Esophagus squamous epithelium (tissue), 5 donors: ENCODE measurements around the gene TTC16. TPM values are rescaled to one million over a fixed set of nuclear protein-coding genes. Genes with fewer than 3 reads are reported as not detected.

ENCODE experiments used
- DNase-seq: peaks from one replicate; lab custom pipeline; 2025; lab: John Stamatoyannopoulos, UW
- H3K27ac ChIP-seq, 4 donors: fragments of 200-600 bp; sonication (generic); one replicate each; pipeline ENCODE4 v1.5.1; 2016 to 2019; ENCODE audit warnings: mild to moderate bottlenecking in 1 of 4
- H3K27me3 ChIP-seq, 4 donors: fragments of 200-600 bp; sonication (generic); 1 replicate in 3 of 4; 2 replicates in 1 of 4; pipeline versions ENCODE4 v1.5.1 to v1.6.0; 2017 to 2021; ENCODE audit warnings: antibody characterized with exemption in 1 of 4
- H3K36me3 ChIP-seq, 3 donors: fragments of 200-600 bp; sonication (generic); one replicate each; pipeline ENCODE4 v1.5.1; 2016 to 2019
- H3K4me1 ChIP-seq, 3 donors: fragments of 200-600 bp; sonication (generic); one replicate each; pipeline ENCODE4 v1.5.1; 2017 to 2019
- H3K4me3 ChIP-seq, 4 donors: fragments of 200-600 bp; sonication (generic); 1 replicate in 3 of 4; 2 replicates in 1 of 4; pipeline ENCODE4 v1.5.1; 2016 to 2019; ENCODE audit warnings: mild to moderate bottlenecking in 2 of 4, moderate library complexity in 1 of 4
- H3K9me3 ChIP-seq, 3 donors: fragments of 200-600 bp; sonication (generic); one replicate each; pipeline ENCODE4 v1.5.1; 2016 to 2019
- POLR2A ChIP-seq, 4 donors: fragments of 450-650 bp; IDR thresholded peaks; one replicate each; pipeline ENCODE4 v1.6.1; 2017; ENCODE audit warnings: antibody characterized with exemption in 4 of 4, mild to moderate bottlenecking in 4 of 4, moderate library complexity in 3 of 4
- WGBS, 2 donors: methylation state at CpG; one replicate each; pipeline ENCODE4 v1.1.5; 2018; 5-methylcytosine and 5-hydroxymethylcytosine counted together
- intact Hi-C: fragments of 100-400 bp; cut with DNase I; formaldehyde crosslinking; loops from one replicate; pipeline ENCODE4 v1.15.0; 2022
- total RNA-seq, 4 donors: library from RNA; depleted of rRNA; stranded (reverse); fragments of >200 nt; gene quantifications; one replicate each; pipeline ENCODE4 v1.1.0, GENCODE V29; 2016
- TF ChIP-seq, protein P1 (sequence below), 6 experiments: fragments of 450-650 bp in 4 of 6; fragments of 200-600 bp in 2 of 6; sonication (generic) in 2 of 6; IDR thresholded peaks; one replicate each; pipeline ENCODE4 v1.5.1; 2016 to 2019; ENCODE audit warnings: antibody characterized with exemption in 6 of 6, mild to moderate bottlenecking in 4 of 6, moderate library complexity in 4 of 6
- donor health status: DM: yes; HTN: yes; CAD: no.

Gene TTC16
- total RNA-seq, 4 donors from 2014 or later, result under 0.01 to 0.23 TPM; not detected in 2

- H3K36me3 ChIP-seq, result no peaks in the 10 kb centered on the region
- no peak overlapping the region for H3K27ac ChIP-seq
- no peak for TF ChIP-seq POLR2A (IDR thresholded peaks at IDR 0.05)
- TF ChIP-seq, protein P1, sequence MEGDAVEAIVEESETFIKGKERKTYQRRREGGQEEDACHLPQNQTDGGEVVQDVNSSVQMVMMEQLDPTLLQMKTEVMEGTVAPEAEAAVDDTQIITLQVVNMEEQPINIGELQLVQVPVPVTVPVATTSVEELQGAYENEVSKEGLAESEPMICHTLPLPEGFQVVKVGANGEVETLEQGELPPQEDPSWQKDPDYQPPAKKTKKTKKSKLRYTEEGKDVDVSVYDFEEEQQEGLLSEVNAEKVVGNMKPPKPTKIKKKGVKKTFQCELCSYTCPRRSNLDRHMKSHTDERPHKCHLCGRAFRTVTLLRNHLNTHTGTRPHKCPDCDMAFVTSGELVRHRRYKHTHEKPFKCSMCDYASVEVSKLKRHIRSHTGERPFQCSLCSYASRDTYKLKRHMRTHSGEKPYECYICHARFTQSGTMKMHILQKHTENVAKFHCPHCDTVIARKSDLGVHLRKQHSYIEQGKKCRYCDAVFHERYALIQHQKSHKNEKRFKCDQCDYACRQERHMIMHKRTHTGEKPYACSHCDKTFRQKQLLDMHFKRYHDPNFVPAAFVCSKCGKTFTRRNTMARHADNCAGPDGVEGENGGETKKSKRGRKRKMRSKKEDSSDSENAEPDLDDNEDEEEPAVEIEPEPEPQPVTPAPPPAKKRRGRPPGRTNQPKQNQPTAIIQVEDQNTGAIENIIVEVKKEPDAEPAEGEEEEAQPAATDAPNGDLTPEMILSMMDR (IDR thresholded peaks at IDR 0.05), result no peak
- intact Hi-C loops, result no loop called here
- DNase-seq, result no peak
- H3K4me1 ChIP-seq, result peaks cover 0 to 26% (median 9%) of the 10 kb centered on the region in 3 donors
- H3K9me3 ChIP-seq, result no peaks in the 10 kb centered on the region
- no peak overlapping the region for H3K4me3 ChIP-seq
- 71 to 77% methylated on average over 5 to 9 of the region's 9 CpGs for WGBS, 2 donors
- H3K27me3 ChIP-seq, result no peaks in the 10 kb centered on the region
These were observed 12.5 kb upstream of the TTC16 start for GRCh38 chr9:127703289-127703946.

DNA sequence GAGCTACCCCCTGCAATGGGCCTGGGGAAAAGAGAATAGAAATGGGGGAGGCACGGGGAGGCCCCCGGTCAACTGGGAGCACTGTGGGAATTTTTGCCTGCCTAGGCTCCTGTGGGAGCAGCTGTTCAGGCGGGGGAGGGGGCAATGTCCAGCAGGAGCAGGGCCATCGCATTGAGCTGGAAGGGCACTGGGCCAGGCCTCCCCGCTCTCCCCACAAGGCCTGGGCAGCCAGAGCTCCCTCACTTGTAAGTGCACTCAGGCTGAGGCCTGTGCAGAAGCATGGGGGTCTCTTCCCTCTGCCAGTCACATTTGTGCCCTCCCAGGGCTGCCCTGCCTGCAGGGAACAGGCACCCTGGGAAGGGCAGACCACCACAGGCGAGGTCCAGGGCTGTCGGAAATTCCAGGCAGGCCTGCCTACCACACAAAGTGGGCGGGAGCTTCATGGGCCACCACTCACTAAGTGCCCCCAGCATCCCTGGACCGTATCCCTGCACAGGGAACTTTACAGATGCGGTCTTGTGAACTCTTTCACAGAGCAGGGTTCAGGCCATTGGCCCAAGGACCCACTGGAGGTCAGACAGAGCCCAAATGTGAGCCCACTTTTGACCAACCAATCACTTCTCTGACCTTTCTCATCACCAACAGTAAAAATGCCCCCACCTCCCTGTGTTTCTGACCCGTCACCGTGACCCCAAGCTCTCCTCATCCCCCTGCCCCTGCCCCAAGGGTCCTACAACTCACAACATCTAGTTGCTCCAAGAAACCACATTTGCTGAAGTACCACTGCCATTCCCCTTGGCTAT, 10.1 kb upstream of the TTC16 start:
- Histone ChIP-seq H3K36me3 (no peaks in the 10 kb centered on the region), H3K27me3 (no peaks in the 10 kb centered on the region), H3K9me3 (no peaks in the 10 kb centered on the region), H3K27ac (no peak overlapping the region), H3K4me3 (no peak overlapping the region), H3K4me1 (peaks cover 0 to 11% (median 3%) of the 10 kb centered on the region in 3 donors)
- no peak for DNase-seq
- TF ChIP-seq POLR2A (IDR thresholded peaks at IDR 0.05), result no peak
- TF ChIP-seq, protein P1 (IDR thresholded peaks at IDR 0.05), result no peak
- WGBS, 2 donors, result 89 to 97% methylated on average over 3 to 5 of the region's 12 CpGs
- intact Hi-C loops, result no loop called here

DNA sequence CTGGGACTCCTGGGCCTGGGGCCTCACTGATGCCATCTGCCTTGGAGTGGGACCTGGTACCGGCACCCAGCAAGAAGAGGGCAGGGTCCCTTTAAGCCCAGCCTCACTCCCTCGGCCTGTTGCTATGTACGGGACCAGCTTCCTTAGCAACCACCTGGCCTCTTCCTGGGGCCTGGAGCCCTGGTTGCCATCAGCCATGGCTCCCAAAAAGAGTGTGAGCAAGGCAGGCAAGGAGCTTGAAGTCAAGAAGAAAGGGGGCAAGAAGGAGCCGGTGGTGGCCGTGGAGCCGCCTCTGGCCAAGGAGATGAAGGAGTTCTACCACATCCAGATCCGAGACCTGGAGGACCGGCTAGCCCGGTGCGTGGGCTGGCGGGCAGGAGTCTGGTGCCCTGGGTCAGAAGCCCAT, 9.0 kb upstream of the TTC16 start, which contains the start of gene CFAP157:
Gene CFAP157 (plus strand): TSS at position 153 of the 406 bp plus-strand sequence. CDS start 44 bp downstream, at position 197.
- Histone ChIP-seq H3K27me3 (no peaks in the 10 kb centered on the region), H3K36me3 (no peaks in the 10 kb centered on the region), H3K27ac (no peak within 1 kb of the TSS), H3K9me3 (no peaks in the 10 kb centered on the region), H3K4me1 (peaks cover 0 to 5% (median 0%) of the 10 kb centered on the region in 3 donors), H3K4me3 (no peak within 1 kb of the TSS)
- intact Hi-C loops, result no loop called here
- no peak for DNase-seq
- WGBS, 2 donors, result 40 to 56% methylated on average over 1 to 9 of the region's 11 CpGs
- TF ChIP-seq POLR2A (IDR thresholded peaks at IDR 0.05), result no peak
- TF ChIP-seq, protein P1 (IDR thresholded peaks at IDR 0.05), result no peak

DNA sequence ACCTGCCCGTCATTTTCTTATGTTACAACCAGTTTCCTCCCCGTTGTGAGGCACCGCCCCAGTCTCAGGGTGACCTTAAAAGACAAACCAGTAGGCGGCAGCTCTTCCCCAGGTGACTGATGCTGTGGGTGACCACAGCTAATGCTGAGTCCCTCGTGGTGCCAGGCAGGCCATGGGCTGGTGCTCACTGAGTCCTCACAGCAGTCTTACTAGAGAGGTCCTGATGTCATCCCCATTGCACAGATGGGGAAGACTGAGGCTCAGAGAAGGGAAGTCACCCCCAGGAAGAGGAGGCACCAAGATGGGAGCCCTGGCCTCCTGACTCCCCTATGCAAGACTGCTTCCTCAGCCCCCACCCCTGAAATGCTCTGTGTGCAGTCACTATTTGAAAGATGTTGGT, 8.1 kb upstream of the TTC16 start:
- Histone ChIP-seq H3K36me3 (no peaks in the 10 kb centered on the region), H3K27me3 (no peaks in the 10 kb centered on the region), H3K9me3 (no peaks in the 10 kb centered on the region), H3K4me1 (peaks cover 0 to 5% (median 0%) of the 10 kb centered on the region in 3 donors), H3K27ac (no peak overlapping the region), H3K4me3 (no peak overlapping the region)
- 33 to 67% methylated on average over 1 of the region's 5 CpGs for WGBS, 2 donors
- no peak for DNase-seq
- intact Hi-C loops, result no loop called here
- TF ChIP-seq, protein P1 (IDR thresholded peaks at IDR 0.05), result no peak
- TF ChIP-seq POLR2A (IDR thresholded peaks at IDR 0.05), result no peak
